GM19239 (cell line): ENCODE data around the gene KCTD13.
"Not testable (repeated sequence)": the region's sequence is repeated elsewhere in the genome, so short reads cannot be mapped to it uniquely, and the experiment has no call there.

Experiments used
- DNase-seq: peaks from one replicate; pipeline ENCODE4 v3.0.0; 2011; ENCODE audit warnings: low spot score; ENCODE audit not compliant: insufficient read length
- FAIRE-seq: peaks from 2 replicates; lab custom pipeline; 2011; peaks lifted over from hg19 to GRCh38; lab: Jason Lieb, UNC

The KCTD13 gene

GRCh38 chr16:29925781-29926710 is at the start of gene KCTD13:
TSS of gene KCTD13 (minus strand) at chr16:29926226. CDS start at chr16:29926033, 193 bp downstream.
- FAIRE-seq (peak; percentile 78), DNase-seq (peak; percentile 98)

- no peak for DNase-seq
- FAIRE-seq = no peak
Observed at GRCh38 chr16:29975134-29975538, 49.1 kb upstream of the KCTD13 start.

GRCh38 chr16:29974291-29975133 is 48.5 kb upstream of the KCTD13 start:
- DNase-seq (no peak), FAIRE-seq (no peak)

- peak; percentile 90 for FAIRE-seq
- DNase-seq = peak; percentile 96
Observed at GRCh38 chr16:29973384-29974246, 47.6 kb upstream of the KCTD13 start, which contains the start of gene TAOK2. TSS of gene TAOK2 (plus strand) at chr16:29973868. CDS start at chr16:29977773, 3,905 bp downstream.

- DNase-seq (no peak), FAIRE-seq (no peak)
Observed at GRCh38 chr16:29972992-29973383, 47.0 kb upstream of the KCTD13 start.

- no peak for FAIRE-seq
- no peak for DNase-seq
Observed at GRCh38 chr16:29972500-29972899, 46.5 kb upstream of the KCTD13 start.

GRCh38 chr16:29971304-29971703 is 45.3 kb upstream of the KCTD13 start:
- FAIRE-seq (no peak), DNase-seq (no peak)

- FAIRE-seq = no peak
- DNase-seq = no peak
Observed at GRCh38 chr16:29968205-29968604, 42.2 kb upstream of the KCTD13 start.

- DNase-seq = no peak
- FAIRE-seq = no peak
Observed at GRCh38 chr16:29963021-29963743, 37.2 kb upstream of the KCTD13 start.

GRCh38 chr16:29962344-29962994 is 36.4 kb upstream of the KCTD13 start:
- FAIRE-seq = no peak

GRCh38 chr16:29961479-29962343 is 35.7 kb upstream of the KCTD13 start, which contains the start of gene TMEM219:
TSS of gene TMEM219 (plus strand) at chr16:29962079. CDS start at chr16:29963144, 1,065 bp downstream.
- DNase-seq (peak; percentile 97), FAIRE-seq (peak; percentile 71)

More at GRCh38 chr16:29962344-29962994, 36.4 kb upstream of the KCTD13 start:
- no peak for DNase-seq

- no peak for FAIRE-seq
- DNase-seq = no peak
Observed at GRCh38 chr16:29961127-29961478, 35.1 kb upstream of the KCTD13 start.

GRCh38 chr16:29959821-29960220 is 33.8 kb upstream of the KCTD13 start:
- not testable (repeated sequence) for FAIRE-seq, DNase-seq

- DNase-seq (no peak), FAIRE-seq (no peak)
Observed at GRCh38 chr16:29959293-29959692, 33.3 kb upstream of the KCTD13 start.

GRCh38 chr16:29958756-29959155 is 32.7 kb upstream of the KCTD13 start:
- FAIRE-seq = no peak
- no peak for DNase-seq

- no peak for FAIRE-seq
- no peak for DNase-seq
Observed at GRCh38 chr16:29951625-29952365, 25.8 kb upstream of the KCTD13 start.

- no peak for DNase-seq
- FAIRE-seq = no peak
Observed at GRCh38 chr16:29950806-29951461, 24.9 kb upstream of the KCTD13 start.
